ENCODE data around the gene MAGI3. TPM values are rescaled to one million over a fixed set of nuclear protein-coding genes. Genes with fewer than 3 reads are reported as not detected.
"Not testable (repeated sequence)": the region's sequence is repeated elsewhere in the genome, so short reads cannot be mapped to it uniquely, and the experiment has no call there.

Gene MAGI3
- polyA plus RNA-seq, 1 experiment: 1.9 TPM

DNA sequence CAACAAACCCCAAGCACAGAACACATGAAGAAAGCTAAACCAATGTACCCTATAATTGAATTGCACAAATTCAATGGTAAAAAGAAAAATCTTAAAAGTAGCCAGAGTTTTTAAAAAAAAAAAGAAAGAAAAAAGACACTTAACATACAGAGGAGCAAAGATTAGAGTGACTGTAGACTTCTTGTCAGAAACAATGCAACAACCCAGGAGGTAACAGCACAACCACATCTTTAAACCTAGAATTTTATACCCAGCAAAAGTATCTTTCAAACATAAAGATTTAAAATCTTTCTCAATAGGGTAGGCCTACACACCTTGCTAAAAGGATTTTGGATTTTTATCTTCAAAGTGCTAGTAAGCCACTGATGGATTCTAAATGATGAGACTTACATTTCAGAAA, 304.6 kb downstream of the MAGI3 start:
- no peak for DNase-seq (ENCODE audit: low read depth)
- no peaks in the 10 kb centered on the region for H3K27me3 ChIP-seq (ENCODE audit: control insufficient read depth, insufficient read depth, low read length)
- TF ChIP-seq CTCF (IDR thresholded peaks at IDR 0.05; ENCODE audit: insufficient read depth, low read depth, low read length): no peak
- ChIA-PET POLR2A (no interaction called here), CTCF (no interaction called here)
- H3K36me3 ChIP-seq (ENCODE audit: control insufficient read depth, insufficient read depth, low read length): 0 out of 2 replicates have a peak, but pooled peaks cover 2% of the 10 kb centered on the region
- no peak overlapping the region for H3K4me3 ChIP-seq (ENCODE audit: low read depth, low read length)

- CTCF ChIA-PET: no interaction called here
- TF ChIP-seq CTCF (IDR thresholded peaks at IDR 0.05; ENCODE audit: insufficient read depth, low read depth, low read length): no peak
- Histone ChIP-seq H3K4me3 (ENCODE audit: low read depth, low read length) (no peak overlapping the region), H3K27me3 (ENCODE audit: control insufficient read depth, insufficient read depth, low read length) (no peaks in the 10 kb centered on the region), H3K36me3 (ENCODE audit: control insufficient read depth, insufficient read depth, low read length) (0 out of 2 replicates have a peak, but pooled peaks cover 2% of the 10 kb centered on the region)
- no peak for DNase-seq (ENCODE audit: low read depth)
- POLR2A ChIA-PET: no interaction called here
Measured at GRCh38 chr1:113701429-113701828, 311.1 kb downstream of the MAGI3 start.

- no peak overlapping the region for H3K4me3 ChIP-seq (ENCODE audit: low read depth, low read length)
- no peak for TF ChIP-seq CTCF (IDR thresholded peaks at IDR 0.05; ENCODE audit: insufficient read depth, low read depth, low read length)
- DNase-seq (ENCODE audit: low read depth): no peak
- no peaks in the 10 kb centered on the region for H3K27me3 ChIP-seq (ENCODE audit: control insufficient read depth, insufficient read depth, low read length)
- H3K36me3 ChIP-seq (ENCODE audit: control insufficient read depth, insufficient read depth, low read length): peaks cover 1% of the 10 kb centered on the region
- CTCF ChIA-PET: interaction anchor here (0.6 to 2.0 kb wide), 4 partner anchors 15 to 575 kb away, joined by 3 to 6 read pairs (median 4); no protein-coding TSS in a partner anchor
- POLR2A ChIA-PET: no interaction called here
Measured at GRCh38 chr1:113714606-113715269, 324.4 kb downstream of the MAGI3 start.

DNA sequence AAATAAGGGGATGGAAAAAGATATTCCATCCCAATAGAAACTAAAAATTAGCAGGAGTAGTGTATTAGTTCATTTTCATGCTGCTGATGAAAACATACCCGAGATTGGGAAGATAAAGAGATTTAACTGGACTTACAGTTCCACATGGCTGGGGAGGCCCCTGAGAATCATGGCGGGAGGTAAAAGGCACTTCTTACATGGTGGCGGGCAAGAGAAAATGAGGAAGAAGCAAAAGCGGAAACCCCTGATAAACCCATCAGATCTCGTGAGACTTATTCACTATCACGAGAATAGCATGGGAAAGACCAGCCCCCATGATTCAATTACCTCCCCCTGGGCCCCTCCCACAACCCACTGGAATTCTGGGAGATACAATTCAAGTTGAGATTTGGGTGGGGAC, 327.2 kb downstream of the MAGI3 start:
- H3K27me3 ChIP-seq (ENCODE audit: control insufficient read depth, insufficient read depth, low read length); CTCF ChIA-PET: not testable (repeated sequence)

GRCh38 chr1:113718621-113719020, 328.3 kb downstream of the MAGI3 start:
- H3K4me3 ChIP-seq (ENCODE audit: low read depth, low read length); H3K27me3 ChIP-seq (ENCODE audit: control insufficient read depth, insufficient read depth, low read length); CTCF ChIA-PET; POLR2A ChIA-PET; H3K36me3 ChIP-seq (ENCODE audit: control insufficient read depth, insufficient read depth, low read length); DNase-seq (ENCODE audit: low read depth): not testable (repeated sequence)

More for the DNA sequence above, 327.2 kb downstream of the MAGI3 start:
- H3K4me3 ChIP-seq (ENCODE audit: low read depth, low read length); DNase-seq (ENCODE audit: low read depth); H3K36me3 ChIP-seq (ENCODE audit: control insufficient read depth, insufficient read depth, low read length); POLR2A ChIA-PET: not testable (repeated sequence)

DNA sequence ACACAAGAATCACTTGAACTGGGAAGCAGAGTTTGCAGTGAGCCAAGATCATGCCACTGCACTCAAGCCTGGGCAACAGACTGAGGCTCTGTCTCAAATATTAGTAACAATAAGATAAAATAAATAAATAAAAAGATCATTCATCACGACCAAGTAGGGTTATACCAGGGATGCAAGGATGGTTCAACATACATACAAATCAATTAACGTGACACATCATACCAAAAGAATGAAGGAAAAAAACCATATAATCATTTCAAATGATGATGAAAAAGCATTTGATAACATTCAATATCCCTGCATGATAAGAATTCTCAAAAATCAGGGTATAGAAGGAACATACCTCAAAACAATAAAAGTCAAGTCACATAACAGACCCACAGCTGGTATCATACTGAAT, 330.7 kb downstream of the MAGI3 start:
- no peak for DNase-seq (ENCODE audit: low read depth)
- Histone ChIP-seq H3K4me3 (ENCODE audit: low read depth, low read length) (no peak overlapping the region), H3K36me3 (ENCODE audit: control insufficient read depth, insufficient read depth, low read length) (peaks cover 6% of the 10 kb centered on the region), H3K27me3 (ENCODE audit: control insufficient read depth, insufficient read depth, low read length) (no peaks in the 10 kb centered on the region)
- CTCF ChIA-PET: no interaction called here
- POLR2A ChIA-PET: no interaction called here
- TF ChIP-seq CTCF (IDR thresholded peaks at IDR 0.05; ENCODE audit: insufficient read depth, low read depth, low read length): no peak
